HG03066 (cell line): ENCODE measurements around the gene RPP40.
"Not testable (repeated sequence)": the region's sequence is repeated elsewhere in the genome, so short reads cannot be mapped to it uniquely, and the experiment has no call there.

ENCODE experiments used
- ATAC-seq: cut with Tn5 transposase; IDR thresholded peaks from one replicate; pipeline ENCODE4 v1.9.1; 2021; ENCODE audit warnings: low read depth; ENCODE audit not compliant: unreplicated experiment

Gene RPP40

DNA sequence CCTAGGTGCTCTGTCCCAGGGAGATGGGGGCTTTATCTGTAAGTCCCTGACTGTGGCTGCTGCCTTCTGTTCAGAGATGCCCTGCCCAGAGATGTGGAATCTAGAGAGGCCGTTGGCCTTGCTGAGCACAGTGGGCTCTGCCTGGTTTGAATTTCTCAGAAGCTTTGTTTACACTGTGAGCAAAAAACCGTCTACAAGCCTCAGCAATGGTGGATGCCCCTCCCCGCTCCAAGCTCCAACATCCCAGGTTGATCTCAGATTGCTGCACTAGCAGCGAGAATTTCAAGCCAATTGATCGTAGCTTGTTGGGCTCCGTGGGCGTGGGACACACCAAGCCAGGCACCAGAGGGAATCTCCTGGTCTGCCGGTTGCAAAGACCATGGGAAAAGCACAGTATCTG lies 16.3 kb upstream of the RPP40 start:
- no peak for ATAC-seq

DNA sequence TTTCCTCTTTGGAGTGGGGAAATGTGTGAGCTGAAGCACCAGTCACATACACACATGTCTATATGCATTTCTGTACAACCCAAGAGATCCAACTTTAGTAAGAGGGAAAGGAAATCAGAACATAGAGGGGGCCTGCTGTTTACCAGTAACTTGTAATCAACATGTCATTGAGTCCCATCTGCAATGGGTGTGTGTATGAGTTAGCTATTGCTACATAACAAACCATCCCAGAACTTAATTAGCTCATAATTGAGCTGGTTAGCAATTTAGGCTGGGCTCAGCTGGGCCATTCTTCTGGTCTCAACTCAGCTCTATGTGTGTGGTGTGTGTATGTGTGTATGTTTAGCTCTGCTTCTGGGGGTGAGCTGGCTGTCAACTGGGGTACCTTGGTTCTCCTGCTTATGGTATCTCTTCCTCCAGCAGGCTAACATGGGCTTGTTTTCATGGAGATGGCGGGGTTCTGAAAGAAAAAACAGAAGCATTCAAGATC lies 10.3 kb upstream of the RPP40 start:
- ATAC-seq, result no peak

DNA sequence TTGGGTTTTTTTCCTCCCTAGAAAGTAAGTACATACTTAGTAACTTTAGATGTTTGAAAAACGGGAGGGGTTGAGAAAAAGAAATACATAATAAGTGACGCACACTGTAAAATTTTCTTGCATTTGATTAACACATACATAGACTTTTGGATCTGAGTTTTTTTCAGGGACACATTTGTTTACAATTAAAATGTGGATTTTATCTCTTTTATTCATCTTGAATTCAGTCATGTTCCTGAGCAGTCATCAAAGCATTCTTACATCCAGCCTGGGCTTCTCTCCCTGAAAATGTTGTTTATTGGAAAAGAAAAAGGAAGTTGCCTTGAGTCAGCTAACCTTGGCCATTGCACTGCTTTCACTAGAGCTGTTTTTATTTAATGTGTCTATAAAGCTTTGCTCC lies 8.7 kb upstream of the RPP40 start:
- ATAC-seq, result no peak

DNA sequence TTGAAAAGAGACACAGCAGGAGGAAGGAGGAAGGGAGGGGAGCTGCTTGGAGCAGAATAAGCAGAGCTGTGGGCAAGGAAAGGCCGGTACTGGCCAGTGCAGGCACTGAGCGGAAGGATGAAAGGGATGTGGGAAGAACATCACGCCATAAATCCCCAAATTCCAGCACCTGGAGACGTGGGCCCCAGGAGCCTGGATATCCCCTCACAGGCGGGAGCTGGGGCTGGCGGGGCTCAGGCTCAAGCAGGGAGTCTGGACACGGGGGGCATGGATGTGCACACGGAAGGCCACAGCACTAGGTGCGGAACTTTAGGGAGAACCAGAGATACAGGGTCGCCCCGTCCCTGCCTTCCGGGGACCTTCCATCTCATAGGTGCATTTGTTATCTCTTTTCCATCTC lies 7.5 kb upstream of the RPP40 start:
- ATAC-seq, result no peak

DNA sequence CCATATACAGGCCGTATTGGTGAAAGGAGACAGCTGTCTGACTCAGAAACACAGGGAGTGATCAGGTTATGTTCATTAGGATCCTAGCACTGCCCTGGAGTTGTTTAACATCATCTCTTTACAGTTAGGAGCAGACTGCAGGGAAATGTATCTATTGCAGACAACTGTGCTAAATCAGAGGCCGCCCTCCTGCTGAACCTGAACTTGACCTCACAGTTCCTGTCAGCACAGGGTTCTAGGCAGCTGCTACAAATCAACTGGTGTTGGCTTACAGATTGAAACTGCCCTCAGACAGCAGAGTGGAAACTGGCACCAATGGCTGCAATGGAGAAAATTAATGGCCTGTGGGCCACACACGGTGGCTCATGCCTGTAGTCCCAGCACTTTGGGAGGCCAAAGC lies 3.7 kb upstream of the RPP40 start:
- ATAC-seq, result no peak

DNA sequence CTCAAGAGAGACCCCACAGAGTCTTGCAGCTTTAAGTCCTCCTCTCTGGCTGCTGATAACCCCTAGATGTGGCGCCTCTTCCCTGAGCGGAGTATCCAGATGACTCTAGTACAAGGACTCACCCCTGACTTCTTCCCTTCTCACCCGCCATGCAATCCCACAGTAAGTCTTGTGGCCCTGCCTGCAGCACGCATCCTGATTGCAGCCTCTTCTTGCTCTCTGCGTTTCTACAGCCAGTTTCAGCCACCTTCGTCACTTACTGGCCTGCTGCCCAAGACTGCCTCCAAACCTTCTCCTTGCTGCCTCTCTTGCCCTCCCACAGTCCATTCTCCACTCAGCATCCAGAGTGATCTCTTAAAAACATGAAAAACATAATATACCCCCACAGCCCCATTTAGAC lies 2.4 kb upstream of the RPP40 start:
- ATAC-seq, result no peak

DNA sequence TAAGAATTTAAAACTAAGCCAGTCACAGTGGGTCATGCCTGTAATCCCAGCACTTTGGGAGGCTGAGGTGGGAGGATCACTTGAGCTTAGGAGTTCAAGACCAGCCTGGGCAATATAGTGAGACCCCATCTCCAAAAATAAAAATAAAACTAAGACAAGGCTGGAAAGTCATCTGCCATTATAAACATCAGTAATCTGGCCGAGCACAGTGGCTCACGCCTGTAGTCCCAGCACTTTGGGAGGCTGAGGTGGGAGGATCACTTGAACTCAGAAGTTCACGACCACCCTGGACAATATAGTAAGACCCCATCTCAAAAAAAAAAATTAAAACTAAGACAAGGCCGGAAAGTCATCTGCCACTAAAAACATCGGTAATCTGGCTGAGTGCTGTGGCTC lies 1.2 kb upstream of the RPP40 start:
- not testable (repeated sequence) for ATAC-seq

DNA sequence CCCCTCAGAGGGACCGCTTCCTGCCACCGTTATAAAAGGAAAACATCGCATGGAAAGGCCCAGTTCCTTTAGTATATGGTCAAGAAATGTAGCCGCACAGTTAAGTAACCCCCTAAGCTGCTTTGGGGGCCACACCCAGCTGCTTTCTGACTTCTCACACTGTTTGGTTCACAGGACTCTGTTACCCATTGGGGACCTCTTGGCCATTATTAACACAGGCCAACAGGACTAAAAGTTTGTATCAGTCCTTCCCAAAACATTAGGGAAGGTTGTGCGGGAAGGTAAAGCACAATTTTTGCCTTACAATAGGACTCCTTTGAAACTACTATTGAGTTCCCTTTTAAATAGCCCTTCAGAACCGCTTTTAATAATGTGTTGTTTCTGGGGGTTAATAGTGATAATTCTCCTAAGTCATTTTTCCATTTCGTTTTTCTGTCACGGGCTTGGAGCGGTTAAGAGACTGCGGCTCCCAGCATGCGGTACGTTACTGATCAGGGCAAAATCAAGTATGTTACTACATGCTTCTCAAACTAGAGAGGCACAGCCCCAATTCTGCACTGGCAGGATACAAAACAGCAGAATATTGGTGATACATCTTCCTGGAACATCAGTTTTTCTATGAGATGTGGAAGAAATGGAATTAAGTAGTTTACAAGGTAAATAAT lies 668 bp upstream of the RPP40 start:
- ATAC-seq, result peak; percentile 1

DNA sequence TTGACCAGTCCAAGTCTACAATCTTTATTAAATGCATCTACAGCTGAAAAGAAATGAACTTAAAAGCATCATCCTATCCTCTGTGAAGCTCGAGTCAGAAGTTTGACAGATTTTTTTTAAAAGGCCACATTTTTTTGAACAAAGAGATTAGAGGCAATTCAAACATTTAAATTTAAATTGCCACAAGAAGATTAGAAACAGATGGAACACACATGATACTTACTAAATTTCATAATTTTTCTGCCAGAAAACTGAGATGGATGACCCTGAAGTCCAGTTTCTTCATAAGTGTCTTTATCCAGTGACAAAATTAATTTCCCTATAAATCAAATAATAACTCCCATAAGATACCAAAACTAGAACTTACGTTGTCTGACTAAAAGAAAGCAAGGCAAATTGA lies 4.3 kb downstream of the RPP40 start:
- no peak for ATAC-seq

DNA sequence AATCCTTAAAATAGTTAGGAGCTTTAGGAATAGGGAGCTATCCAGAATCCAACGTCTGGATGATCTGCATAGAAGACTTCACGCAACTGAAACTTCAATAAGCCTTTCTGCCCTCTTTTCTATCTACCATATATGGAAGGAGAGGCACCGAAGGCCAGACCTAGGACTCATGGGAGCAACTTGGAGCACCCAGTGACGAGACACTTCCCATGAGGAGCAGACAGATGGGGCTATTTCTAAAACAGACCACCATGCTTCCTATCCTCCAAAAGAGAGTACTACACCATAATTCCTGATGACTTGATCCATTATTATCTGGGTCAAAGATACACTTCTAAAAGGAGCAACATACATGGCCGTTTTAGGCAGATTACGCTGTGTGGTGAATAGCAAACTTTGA lies 6.0 kb downstream of the RPP40 start:
- ATAC-seq, result no peak

DNA sequence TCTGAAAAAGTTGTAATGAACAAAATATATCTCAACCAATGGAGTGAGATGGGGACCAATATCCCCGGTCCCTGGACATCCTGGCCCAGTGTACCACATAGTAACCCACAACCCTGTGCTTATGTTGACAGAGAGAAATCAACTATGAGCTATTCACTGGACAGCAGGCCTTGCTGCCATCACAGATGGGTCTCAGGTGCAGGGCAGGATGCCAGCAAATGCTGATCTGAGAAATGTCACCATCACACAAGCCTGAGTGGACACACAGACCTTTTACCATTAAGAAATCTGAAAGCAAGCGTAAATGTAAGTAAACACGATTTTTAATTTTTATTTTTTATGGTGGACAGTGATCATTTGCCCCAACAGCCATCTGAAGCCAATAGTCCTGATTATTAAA lies 9.1 kb downstream of the RPP40 start:
- ATAC-seq, result no peak

DNA sequence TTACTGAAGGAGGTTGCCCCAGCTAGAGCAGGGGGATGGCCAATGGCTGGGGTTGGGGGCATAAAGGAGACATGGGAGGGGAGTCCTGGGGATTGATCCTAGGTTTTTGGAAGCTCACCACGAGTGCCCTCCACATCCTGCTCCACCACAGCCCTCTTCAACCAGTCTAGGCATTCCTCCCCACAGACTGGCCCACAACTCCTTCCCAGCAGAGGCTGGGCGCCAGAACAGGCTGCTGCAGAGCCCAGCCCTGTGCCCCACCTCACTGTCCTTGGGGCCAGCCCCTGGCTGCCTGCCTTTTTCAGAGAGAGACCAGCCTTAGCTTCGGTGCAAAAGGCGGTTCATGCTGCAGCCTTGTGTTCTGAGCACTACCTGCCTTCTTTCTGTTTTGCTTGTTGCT lies 16.4 kb downstream of the RPP40 start:
- no peak for ATAC-seq

DNA sequence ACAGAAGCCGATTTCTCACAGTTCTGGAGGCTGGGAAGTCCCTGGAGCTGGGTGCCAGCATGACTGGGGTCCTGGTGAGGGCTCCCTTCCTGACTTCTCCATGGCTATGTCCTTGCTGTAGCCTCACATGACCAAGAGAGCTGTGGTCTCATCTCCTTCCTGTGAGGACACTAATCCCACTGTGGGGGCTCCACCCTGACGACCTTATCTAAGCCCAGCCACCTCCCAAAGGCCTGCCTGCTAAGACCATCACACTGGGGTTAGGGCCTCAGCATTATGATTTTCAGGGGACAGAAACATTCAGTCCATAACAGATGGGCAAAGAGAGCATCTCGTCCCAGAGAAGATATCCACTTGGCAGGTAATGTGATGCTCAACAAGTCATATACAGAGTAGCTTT lies 16.8 kb downstream of the RPP40 start:
- ATAC-seq, result no peak

DNA sequence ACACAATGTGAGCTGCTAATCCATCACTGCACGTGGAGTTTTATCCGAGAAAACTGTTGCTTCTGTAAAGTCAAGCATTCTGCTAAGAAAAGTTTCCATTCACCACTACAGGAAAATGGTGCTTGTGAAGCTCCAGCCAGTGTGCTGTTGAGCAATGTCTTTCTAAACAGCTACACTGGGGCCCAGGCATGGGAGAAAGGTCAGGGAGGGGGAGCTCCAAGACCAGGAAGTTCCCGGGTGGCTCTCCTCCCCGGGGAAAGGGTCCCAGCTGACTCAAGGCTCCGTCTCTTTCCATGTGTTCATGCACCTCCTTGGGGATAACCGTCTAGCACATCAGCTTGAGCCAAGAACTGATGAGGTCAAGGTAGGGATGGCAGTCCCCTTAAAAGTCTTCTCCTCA lies 20.5 kb downstream of the RPP40 start:
- no peak for ATAC-seq

DNA sequence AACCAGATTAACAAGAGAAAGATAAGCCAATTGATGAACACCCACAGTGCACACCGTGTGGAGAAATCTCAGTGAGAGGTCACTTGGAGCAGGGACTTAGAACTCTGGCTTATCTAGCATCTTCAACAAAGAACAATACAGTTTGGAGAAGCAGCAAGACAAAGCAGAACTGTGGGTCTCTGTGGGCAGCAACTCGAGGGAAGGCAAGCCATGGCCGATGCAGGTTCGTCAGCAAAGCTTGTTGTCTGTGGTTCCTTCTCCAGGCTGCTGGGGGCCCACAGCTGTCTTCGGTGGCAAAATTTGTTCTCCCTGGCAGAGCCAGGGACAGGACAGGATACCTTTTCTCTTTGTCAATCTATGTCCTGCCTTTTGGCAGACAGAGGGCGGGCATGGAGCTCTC lies 22.1 kb downstream of the RPP40 start:
- no peak for ATAC-seq

DNA sequence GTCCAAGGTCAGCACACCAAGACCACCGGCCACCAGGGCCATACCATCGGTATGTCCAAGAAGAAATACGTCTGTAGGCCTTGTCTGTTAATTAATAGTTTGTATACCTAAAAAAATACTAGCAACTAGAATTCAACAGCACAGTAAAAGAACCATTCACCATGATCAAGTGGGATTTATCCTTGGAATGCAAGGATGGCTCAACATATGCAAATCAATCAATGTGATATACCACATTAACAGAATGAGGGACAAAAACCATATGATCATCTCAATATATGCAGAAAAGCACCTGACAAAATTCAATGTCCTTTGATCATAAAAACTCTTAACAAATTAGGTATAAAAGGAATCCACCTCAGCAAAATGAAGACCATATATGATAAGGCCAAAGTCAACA lies 24.4 kb downstream of the RPP40 start:
- ATAC-seq, result no peak

DNA sequence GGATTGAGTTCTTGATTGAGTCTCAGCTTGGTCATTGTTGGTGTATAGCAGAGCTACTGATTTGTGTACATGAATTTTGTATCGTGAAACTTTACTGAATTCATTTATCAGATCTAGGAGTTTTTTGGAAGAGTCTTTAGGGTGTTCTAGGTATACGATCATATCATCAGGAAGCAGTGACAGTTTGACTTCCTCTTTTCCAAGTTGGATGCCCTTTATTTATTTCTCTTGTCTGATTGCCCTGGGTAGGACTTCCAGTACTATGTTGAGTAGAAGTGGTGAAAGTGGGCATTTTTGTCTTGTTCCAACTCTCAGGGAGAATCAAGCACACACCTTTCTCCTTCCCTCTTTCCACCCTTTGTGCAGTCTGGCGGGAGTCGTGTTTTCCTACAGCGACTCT lies 26.4 kb downstream of the RPP40 start:
- no peak for ATAC-seq

DNA sequence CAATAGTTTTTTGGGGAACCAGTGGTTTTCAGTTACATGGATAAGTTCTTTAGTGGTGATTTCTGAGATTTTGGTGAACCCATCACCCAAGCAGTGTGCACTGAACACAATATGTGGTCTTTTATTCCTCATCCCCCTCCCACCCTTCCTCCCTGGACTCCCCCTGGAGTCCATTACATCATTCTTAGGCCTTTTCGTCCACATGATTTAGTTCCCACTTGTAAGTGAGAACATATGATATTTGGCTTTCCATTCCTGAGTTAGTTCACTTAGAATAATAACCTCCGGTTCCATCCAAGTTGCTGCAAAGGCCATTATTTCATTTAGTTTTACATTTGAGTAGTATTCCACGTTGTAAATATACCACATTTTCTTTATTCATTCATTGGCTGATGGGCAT lies 28.3 kb downstream of the RPP40 start:
- no peak for ATAC-seq

DNA sequence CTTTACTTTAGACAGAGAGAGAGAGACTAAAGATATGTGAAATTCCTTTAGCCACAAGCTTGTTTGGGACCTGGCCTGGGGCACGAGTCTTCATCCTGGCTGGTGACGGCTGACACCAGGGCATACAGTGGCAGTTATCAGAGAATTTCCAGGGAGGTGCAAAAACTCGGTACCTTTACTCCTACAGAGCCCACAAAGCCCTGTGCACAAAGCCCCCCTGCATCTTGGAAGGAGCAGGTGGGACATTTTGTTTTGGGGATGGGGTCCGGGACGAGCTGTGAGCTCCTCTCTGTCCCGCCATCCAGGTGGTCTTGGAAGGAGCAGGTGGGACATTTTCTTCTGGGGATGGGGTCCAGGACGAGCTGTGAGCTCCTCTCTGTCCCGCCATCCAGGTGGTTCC lies 28.9 kb downstream of the RPP40 start:
- ATAC-seq, result no peak

DNA sequence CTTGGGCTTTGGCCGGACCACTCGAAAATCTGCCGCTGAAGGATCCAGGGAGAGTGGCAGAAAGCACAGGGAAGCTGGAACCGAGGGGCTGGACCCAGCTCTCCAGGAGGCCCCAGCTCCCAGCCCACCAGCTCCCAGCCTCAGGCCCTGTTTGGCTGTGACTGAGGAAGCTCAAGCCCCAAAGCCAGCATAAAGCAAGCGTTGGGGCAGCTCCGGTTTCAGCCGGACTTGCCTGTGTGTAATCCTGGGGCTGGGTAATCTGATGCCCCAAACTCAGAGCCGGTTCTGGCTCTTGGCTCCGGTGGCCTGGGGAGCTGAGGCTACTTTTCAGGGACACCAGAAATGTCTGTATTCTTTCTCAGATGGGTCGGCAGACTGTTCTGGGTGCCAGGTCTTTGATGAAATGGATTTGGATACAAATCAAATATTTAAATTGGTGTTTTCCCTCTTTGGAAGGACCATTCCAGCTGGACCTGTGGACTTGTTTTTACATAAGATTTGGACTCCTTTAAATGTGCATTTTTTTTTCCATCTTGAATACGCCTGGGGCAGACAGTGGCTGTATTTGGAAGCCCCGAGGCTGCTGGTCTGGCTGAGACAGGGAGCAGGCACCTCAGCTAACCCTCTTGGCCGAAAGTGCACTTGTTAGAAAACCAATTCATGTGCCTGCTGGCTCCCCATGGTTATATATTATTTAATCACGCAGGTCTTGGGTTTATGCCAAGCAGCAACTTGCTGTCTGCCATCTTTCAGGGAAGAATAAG lies 29.7 kb downstream of the RPP40 start:
- ATAC-seq, result no peak

DNA sequence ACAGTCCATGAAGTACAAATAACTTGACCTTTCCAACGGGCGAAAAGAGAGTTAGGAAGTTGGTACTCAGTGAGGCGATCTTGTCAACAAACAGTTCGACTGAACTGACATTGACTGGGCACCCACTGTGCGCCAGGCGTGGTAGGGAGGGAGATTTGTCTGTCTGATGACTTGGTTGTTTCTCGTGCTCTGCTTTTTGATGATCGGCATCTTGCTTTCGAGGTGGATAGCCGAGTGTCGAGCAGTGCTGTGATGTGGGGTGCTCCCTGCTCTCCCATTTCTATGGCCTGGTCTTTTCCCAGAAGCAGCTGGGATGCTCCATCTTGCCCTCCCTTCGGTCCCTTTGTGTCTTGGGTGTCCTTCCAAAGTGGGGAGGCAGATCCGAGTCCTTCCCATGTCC lies 30.4 kb downstream of the RPP40 start:
- no peak for ATAC-seq

DNA sequence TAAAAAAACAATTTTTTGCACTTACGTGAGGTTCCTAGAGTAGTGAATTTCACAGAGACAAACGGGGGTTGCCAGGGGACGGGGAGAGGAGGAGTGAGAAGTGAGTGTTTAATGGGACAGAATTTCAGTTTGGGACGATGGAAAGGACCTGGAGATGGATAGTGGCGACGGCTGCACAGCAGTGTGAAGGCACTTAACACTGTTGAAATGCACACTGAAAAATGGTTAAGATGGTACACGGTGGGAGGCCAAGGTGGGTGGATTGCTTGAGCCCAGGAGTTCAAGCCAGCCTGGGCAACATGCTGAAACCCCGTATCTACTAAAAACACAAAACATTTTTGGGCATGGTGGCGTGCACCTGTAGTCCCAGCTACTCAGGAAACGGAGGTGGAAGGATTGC lies 31.4 kb downstream of the RPP40 start:
- ATAC-seq, result no peak
